HL-60/S4 treated with phorbol 12-myristate 13-acetate at 8.2 ng/mL for 4 days and 3 days (cell line): ENCODE results near the gene SRPX.

Experiments
- in situ Hi-C: fragments of 300-500 bp; cut with MboI; formaldehyde crosslinking; loops from 2 replicates; pipeline ENCODE4 v1.15.0; 2022; ENCODE audit warnings: low sequenced_read_pairs

SRPX gene

DNA sequence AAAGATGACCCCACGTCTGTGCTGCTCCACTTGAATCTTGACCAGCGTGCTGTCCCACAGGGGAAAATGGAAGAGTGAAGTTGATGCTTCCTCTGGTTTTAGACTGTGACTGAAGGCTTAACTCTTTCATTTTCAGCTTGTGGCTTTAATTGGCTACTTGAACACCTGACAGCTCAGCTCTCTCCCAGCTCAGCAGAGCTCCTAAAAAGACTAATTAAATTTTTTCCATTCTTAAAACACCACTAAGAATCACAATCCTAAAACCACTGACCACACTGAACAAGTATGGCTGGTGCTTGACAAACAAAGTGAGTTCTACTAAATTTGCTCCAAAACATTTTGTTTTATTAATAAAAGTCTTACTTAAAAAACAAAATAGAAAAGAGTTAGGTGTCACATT is 71.7 kb downstream of the SRPX start:
- in situ Hi-C loops: no loop called here

DNA sequence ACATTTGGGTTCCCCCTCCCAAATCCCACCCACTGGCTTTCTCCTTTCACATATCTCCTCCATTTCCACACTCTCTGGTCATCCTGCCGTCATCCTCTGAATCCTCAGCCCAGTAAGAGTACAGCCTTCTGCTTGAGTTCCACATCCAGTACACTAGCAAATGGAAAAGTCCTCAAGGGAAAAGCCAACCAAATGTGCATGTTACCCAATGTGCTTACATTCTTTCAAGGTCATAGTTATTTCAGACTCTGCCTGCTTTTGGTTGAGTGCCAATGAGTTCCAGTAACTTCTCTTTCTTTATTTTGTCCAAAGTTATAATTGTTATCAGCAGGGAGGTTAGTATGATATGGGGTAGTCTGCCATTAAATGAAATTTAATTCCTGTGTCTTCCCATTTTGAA is 78.1 kb downstream of the SRPX start:
- in situ Hi-C loops: no loop called here

DNA sequence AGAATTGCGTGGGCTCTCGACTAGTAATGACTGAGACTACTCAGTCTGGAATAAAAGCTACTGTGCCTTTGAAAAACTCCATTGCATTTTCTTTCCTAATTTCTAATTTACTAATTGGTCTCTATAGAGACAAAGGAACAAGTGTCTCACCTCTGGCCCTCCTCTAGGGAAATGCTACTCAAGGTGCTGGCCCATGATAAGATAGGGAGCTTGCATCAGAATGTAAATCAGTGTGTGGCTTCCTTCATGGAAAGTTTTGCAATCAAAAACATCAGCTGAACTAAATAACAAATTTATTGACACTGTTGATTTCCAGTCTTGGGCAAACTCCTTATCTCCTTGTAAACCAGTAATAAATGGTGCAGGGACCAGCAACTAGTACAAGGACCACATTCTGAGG is 81.8 kb downstream of the SRPX start:
- in situ Hi-C loops: no loop called here

DNA sequence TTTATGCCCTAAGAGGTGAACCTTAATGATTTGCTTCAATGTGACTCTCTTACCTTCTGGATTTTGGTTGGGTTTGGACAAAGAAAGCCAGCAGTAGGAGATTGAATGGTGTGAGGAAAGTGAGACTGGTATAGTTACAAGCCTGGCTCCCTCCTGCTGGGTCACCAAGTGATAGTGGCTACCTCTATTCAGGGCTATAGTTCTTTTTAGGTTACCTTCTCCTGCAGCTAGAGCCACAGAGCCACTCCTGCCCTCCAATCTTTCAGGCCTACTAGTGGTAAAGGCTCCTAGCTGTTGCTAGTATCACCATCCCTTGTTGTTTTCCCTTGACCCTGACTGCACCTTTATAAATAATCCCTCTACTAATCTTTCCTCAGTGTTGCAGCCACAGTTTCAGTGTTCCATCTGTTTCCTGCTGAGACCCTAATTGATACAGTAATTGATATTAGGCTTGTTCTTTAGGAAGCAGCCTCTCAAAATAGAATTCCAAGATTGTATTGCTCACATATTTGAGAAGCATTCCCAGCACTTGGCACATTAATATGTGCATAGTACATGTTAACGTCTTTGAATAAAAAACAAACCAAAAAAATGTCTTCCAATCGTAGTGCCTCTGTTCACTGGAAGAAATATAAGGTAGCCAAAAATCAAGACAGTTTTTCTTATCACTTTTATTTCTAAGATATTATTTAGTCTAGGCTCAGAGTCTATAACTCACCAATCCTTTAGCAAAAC is 82.3 kb downstream of the SRPX start:
- in situ Hi-C loops: no loop called here

DNA sequence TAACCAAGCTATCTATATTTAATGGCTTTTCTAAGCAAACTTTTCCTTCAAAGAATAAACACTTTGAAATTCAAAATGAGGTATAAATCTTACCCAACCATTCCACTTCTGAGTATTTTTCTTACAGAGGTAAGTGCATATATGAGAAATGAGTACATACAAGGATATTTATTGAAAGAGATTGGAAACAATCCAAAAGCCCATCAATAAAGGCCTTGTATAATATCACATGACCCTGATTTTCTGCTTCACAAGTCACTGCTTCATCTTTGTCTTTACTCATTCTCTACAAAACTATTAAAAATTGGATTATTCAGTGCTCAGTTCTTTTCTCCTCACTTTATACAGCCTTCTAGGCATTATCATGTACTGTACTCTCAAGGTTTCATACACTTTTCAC is 91.3 kb downstream of the SRPX start:
- in situ Hi-C loops: no loop called here

DNA sequence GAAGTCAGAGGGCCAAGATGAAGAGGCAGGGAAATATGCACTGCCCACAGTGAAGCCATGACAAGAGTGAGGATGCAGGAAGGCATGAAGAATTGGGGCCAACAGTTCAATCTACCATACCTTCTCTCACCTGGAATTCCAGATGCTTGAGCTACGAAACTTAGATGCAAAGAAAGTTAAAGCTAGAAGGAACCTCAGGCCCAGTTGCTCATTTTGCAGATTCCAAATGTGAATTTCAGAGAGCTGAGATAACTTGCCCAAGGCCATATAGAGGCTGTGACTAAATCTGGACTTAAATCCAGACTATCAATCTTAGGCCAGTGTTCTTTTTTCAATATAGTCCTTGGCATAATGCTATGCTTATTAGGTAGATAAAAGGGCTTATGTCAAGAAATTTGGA is 92.7 kb downstream of the SRPX start:
- in situ Hi-C loops: no loop called here

DNA sequence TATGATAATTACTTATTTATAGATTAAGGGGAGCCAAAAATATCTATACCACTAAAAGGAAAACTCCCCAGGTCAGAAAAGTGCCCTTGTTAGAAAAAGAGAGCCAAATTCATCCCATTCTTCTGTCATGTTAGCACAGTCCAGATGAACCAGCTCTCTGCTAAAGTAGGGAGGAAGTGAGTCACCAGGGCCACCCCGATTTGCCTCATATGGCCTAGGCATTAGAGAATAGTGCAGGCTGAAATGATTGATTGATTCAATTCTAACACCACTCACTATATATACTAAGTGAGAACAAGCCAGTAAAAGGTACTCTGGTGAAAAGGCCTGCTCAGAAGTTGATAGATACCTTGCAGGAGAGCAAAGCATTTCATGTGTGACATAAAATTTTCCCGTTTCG is 94.5 kb downstream of the SRPX start:
- in situ Hi-C loops: no loop called here

DNA sequence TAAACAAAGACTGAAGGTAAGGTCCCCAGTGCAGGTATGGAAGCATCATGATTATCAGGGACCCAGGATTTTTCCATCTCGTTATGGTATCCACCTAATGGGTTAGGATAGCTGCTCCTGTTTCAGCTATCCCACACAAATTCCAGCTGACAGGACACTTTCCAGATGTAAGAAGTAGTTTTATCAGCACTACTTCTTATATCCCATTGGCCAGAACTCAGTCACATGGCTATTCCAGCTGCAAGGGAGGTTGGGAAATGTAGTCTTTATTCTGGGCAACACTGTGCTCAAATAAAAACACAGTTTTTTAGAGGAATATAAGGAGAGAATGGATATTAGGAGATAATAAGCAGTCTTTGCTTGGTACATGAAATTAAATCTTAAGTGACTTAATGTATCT is 96.7 kb downstream of the SRPX start:
- in situ Hi-C loops: no loop called here

DNA sequence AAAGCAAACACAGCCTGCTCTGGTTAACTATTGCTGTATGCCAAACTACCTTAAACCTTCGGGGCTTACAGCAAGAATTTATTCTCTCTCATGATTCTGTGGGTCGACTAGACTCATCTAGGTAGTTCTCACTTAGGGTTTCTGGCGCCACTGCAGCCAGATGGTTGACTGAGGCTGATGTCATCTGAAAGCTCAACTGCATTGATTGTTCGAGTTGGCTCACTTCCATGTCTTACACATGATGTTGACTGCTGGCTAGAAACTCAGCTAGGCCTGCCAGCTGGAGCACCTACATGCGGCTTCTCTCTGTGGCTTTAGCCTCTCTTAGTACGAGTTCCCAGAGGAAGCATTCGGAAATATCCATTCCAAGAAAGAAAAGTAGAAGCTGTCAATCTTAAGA is 103.2 kb downstream of the SRPX start:
- in situ Hi-C loops: no loop called here

DNA sequence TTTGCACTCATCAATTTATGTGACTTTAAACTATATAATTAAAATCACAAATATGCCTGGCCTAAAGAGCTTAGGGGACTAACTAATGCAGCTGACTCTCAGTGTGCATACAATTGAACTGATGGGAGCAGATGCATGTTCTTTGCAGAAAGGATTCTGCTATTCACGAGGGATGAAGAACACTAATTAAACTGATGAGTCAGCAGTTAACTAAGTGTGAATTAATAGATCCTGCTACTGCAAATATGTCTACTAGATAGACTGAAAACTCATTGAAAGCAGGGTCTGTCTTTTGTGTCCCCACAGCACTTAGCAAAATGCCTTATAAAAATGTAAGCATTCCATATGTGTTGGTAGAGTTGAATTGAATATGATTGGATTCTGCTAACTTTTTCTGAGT is 104.0 kb downstream of the SRPX start:
- in situ Hi-C loops: no loop called here

DNA sequence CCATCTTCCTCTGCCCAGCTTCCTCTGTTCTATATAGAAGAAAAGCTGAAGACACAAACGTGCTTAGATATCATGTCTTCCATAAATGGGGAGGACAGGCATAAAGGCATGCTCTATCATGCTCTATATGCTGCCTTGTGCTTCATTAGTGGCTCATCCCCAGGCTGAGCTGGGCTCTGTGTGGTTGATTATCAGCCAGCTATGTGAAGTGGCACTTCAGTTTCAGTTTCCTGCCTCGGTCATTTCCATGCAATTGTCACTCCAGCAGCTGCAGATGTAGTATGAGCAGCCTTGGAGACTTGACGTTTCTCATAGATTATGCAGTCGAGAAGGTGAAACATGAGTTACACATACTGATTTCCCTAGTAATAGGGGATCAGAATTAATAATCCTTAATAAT is 108.1 kb downstream of the SRPX start:
- in situ Hi-C loops: no loop called here

DNA sequence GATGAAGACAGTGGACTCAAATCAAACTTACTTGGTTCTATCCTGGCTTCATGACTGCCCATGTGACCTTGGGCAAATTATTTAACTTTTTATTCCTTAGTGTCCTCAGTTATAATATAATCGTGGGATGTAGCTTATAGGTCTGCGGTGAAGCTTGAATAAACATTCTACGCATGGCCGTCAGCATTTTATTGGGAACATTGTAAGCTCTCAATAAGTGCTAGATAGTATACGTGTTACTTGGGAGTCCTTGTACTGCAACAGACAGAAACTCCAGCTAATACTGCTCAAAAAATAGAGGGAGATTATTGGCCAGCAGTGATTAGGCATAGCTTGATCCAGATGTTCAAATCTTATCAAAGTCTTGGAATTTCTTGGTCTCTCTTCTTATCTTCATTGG is 109.5 kb downstream of the SRPX start:
- in situ Hi-C loops: no loop called here

DNA sequence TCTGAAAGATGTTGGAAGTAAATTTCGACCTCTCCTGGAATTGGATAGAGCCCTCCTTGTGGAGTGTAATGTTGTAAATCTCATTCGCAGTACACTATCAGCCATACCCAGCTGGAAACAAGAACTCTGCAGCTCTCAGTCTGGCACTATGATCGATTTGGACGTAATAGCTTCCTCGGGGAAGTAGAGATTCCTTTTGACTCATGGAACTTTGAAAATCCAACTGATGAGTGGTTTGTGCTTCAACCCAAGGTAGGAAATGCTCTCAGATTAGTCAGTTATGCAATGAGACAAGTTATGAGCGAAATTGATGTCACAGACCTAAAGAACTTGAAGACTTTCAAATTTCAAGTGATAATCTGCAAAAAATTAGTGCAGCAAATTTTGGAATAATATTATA is 110.4 kb downstream of the SRPX start:
- in situ Hi-C loops: no loop called here

DNA sequence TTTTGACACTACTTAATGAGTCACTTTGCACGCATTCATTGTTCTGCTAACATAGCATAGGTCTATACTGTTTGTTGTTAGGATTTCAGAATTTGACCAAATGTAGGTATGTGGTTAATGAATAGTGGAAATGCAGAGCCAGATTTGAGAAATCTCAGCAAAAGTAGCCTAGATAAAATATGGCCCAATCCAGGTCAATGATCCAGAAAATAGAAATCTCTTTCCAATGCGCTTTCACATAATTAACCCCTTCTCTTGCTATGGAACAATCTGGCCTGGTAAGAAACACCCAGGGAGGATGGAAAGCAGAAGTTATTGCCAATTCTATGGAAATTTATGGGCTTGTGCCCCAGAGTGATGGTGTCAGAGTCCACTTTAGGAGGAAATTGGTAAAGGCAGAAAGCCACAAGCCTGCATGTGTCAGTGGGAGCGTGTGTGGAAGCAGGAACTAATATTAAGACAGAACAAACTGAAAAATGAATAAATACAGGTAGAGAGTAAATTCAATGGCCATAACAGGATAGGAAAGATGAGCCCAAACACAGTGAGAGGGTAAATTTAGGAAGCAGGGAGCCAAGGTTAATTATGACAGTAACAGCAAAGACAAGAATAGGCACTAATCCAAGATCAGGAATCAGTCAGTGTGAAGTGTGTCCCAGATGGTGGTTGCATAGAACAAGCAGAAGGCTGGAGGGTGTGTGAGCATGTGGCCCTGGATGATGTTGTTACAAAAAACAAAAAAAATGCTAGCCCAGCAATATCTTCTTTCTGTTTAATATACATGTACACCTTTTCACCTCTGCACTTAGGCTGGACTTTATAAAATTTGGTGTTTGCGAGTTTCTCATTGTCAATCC is 111.4 kb downstream of the SRPX start:
- in situ Hi-C loops: no loop called here

DNA sequence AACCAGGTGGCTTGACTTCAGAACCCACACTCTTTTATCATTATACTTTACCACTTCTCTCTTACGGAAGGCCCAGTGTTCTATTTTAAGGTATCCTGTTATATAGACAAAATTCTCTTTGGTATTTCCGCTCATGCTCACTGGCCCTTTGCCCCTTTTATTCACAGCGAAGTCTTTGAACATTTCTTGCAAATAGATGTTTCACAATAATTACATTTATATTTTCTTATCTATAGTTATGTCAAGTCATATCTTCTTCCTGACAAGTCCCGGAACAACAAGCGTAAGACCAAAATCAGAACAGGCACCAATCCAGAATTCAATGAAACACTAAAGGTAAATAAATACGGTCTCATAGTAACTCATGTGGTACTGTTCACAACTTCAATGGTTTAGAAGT is 112.3 kb downstream of the SRPX start:
- in situ Hi-C loops: no loop called here

DNA sequence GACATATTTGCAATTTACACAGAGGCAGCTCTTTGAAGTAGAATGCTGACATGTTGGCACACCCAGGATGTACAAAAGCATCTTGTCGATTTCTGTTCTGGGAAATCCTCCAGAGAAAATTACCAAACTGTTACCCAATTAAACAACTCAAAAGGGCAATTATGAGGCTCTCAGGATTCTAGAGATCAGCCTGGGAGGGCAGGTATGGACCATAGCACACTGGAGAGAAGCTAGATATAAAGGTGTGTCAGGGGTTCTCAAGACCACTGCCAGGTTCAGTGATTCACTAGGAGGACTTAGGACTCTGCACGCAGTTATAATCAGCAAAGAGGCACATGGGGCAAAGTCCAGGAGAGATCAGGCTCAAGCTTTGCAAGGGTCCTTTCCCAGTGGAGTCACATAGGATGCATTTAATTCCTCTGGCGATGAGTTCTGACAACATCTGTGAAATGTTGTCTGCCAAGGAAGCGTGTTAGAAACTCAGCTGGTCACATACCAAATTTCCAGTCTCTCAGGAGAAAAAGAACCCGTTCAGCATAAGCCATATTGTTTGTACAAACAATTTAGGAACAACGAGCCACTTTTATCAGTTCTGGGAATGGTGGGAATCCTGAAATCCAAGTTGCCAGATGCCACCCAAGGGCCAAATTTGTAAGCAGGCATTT is 113.5 kb downstream of the SRPX start:
- in situ Hi-C loops: no loop called here

DNA sequence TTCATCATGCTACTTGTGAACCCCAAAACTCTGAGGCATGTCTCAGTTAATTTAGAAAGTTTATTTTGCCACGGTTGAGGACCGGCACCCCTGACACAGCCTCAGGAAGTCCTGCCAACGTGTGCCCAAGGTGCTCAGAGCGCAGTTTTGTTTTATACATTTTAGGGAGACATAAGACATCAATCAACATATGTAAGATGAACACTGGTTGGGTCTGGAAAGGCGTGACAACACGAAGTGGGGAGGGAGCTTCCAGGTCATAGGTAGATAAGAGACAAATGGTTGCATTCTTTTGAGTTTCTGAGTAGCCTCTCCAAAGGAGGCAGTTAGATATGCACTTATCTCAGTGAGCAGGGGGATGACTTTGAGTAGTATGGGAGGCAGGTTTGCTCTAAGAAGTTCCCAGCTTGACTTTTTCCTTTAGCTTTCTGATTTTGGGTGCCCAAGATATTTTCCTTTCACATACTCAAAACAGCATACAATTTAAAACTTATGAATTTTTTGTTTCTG is 115.4 kb downstream of the SRPX start:
- in situ Hi-C loops: no loop called here

DNA sequence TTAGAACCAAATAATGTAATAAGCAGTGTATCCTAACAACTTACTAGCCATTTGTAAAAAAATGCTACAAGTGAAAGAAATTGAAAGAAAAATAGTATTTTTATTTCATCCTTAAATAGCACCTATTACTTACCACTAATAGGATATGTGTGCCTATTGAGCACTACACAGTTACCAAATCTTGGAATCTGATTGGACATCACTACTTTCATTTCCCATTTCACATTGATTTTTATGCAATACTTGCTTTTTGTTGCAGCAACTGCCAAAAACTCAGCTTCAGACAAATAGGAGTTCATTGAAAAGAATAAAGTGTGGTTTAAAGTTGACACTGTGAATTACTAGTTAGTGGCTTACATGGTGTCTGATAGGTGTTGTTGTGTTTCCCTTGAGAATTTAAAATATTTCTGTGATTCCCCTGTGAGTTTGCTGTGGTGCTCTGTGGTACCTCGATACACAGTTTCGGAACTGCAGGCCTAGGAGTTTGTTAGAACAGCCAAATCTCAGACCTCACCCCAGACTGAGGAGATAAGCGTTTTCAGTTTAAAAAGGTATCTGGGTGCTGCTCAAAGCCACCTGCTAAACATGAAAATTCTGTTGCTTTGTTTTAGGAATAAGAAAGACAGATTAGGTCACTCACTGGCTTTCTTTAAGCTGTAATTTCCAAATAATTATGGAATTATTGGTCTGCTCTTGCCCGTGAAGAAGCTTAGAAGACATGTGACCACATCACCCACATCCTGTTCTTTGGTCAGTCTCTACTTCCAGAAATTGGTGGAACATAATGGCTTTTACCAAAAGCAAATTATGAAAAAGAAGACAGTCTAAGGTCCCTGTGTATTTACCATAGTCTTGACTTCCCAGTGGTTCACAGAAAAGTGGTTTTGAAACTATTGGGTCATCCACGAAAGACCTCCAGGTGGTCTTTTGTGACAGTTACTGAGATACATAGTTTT is 116.5 kb downstream of the SRPX start:
- in situ Hi-C loops: no loop called here

DNA sequence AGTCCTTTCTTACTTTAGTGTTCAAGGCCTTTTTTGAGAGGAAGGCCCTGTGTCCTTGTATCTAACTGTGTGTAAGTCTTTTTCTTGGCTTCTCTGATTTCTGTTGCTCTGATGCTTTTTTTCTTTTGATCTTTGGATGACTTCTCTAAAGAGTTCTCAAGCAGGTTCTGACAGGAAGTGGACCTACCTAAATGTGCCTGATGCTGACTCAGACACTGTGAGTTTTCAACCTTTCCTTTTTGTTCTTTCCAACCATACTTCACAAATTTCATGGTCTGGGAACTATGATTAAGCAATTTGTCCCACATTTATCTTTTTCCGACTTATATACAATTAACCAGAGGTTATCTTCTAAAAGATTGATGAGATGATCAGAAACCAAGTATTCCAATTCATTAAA is 117.8 kb downstream of the SRPX start:
- in situ Hi-C loops: no loop called here

DNA sequence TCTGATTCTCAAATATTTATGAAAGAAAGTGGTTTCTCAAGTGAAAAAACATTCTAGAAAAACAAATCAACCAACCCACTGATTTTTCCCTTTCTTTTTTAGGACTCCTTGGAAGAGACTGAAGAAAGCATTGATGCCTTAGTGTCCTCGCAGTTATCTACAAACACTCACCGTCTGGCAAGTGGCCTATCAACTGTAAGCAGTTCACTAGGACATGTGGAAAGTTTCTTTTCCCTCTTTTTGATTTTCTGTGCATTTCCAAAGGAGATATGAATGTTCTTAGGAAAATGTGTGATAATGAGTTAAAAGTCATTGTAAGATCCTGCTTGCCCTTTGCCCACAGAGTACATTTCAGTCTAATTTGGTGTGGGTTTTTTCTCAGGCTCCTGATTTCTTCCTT is 118.4 kb downstream of the SRPX start:
- in situ Hi-C loops: no loop called here

DNA sequence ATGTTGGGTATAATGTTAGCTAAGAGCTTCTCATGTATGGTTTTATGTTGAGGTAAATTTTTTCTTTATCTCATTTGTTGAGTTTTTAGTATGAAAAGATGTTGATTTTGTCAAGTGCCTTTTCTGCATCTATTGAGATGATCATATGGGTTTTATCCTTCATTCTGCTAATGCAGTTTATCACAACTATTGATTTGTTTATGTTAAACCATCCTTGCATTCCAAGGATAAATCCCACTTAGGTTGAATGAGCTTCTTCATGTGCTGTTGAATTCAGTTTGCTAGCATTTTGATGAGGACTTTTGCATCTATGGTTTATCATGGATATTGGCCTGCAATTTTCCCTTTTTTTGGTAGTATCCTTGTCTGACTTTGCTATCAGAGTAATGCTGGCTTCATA is 121.0 kb downstream of the SRPX start:
- in situ Hi-C loops: no loop called here
